ENCODE measurements around the gene NUP153.

Gene NUP153

GRCh38 chr6:17628873-17629272 lies 77.9 kb downstream of the NUP153 start:
- TF ChIP-seq, protein P1, sequence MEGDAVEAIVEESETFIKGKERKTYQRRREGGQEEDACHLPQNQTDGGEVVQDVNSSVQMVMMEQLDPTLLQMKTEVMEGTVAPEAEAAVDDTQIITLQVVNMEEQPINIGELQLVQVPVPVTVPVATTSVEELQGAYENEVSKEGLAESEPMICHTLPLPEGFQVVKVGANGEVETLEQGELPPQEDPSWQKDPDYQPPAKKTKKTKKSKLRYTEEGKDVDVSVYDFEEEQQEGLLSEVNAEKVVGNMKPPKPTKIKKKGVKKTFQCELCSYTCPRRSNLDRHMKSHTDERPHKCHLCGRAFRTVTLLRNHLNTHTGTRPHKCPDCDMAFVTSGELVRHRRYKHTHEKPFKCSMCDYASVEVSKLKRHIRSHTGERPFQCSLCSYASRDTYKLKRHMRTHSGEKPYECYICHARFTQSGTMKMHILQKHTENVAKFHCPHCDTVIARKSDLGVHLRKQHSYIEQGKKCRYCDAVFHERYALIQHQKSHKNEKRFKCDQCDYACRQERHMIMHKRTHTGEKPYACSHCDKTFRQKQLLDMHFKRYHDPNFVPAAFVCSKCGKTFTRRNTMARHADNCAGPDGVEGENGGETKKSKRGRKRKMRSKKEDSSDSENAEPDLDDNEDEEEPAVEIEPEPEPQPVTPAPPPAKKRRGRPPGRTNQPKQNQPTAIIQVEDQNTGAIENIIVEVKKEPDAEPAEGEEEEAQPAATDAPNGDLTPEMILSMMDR (conservative IDR thresholded peaks at IDR 0.05; ENCODE audit: low read length) = no peak
- H3K4me3 ChIP-seq (ENCODE audit: low read length) = no peak overlapping the region
- DNase-seq (ENCODE audit: low read depth) = no peak

GRCh38 chr6:17624396-17624795 lies 82.3 kb downstream of the NUP153 start:
- no peak for DNase-seq (ENCODE audit: low read depth)
- TF ChIP-seq, protein P1 (conservative IDR thresholded peaks at IDR 0.05; ENCODE audit: low read length) = no peak

GRCh38 chr6:17622144-17622543 lies 84.6 kb downstream of the NUP153 start:
- no peak for DNase-seq (ENCODE audit: low read depth)
- TF ChIP-seq, protein P1 (conservative IDR thresholded peaks at IDR 0.05; ENCODE audit: low read length) = no peak
- H3K4me3 ChIP-seq (ENCODE audit: low read length) = no peak overlapping the region

More at GRCh38 chr6:17624396-17624795, 82.3 kb downstream of the NUP153 start:
- no peak overlapping the region for H3K4me3 ChIP-seq (ENCODE audit: low read length)

GRCh38 chr6:17621003-17621402 lies 85.7 kb downstream of the NUP153 start:
- no peak for DNase-seq (ENCODE audit: low read depth)
- H3K4me3 ChIP-seq (ENCODE audit: low read length) = no peak overlapping the region

DNA sequence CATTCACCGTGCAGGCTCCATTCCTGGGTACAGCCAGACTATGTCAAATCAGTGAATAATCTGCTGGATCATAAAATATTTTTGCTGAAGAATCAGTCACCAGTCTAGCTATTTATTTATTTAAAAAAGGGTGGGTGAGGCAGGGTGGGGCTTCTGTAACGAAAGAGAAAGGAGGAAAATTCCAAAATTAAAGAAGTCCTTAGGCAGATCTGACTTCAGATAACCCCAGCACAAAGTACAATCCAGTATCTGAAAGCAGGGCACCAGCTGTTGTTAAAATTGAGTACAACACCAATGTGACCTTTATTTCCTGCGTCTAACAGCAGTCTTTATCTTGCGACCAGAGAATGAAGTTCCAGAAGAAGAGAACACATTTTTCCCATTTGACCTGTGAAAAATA lies 90.9 kb downstream of the NUP153 start:
- H3K4me3 ChIP-seq (ENCODE audit: low read length) = no peak overlapping the region
- TF ChIP-seq, protein P1 (conservative IDR thresholded peaks at IDR 0.05; ENCODE audit: low read length) = no peak
- DNase-seq (ENCODE audit: low read depth) = no peak

More at GRCh38 chr6:17621003-17621402, 85.7 kb downstream of the NUP153 start:
- TF ChIP-seq, protein P1 (conservative IDR thresholded peaks at IDR 0.05; ENCODE audit: low read length) = no peak

GRCh38 chr6:17612048-17612447 lies 94.7 kb downstream of the NUP153 start:
- TF ChIP-seq, protein P1 (conservative IDR thresholded peaks at IDR 0.05; ENCODE audit: low read length) = no peak
- H3K4me3 ChIP-seq (ENCODE audit: low read length) = no peak overlapping the region
- DNase-seq (ENCODE audit: low read depth) = no peak

DNA sequence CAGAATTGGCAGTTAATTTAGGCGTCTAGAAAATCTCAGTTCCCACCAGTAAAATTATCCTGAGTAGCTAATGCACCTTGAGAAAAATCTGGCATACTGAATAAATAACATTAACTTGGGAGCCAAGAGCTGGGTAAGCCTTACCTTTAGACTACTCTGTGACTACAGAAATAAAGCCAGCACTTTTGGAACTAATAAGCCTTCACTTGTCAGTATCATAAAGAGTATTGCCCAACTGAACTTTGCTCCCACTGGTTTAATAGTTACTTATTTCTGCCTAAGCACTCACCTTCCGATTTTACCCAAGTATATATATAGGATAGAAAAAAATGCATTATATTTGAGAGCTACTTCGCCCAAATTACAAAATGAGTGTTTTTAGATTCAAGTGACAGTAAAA lies 95.9 kb downstream of the NUP153 start:
- TF ChIP-seq, protein P1 (conservative IDR thresholded peaks at IDR 0.05; ENCODE audit: low read length) = no peak
- no peak overlapping the region for H3K4me3 ChIP-seq (ENCODE audit: low read length)
- DNase-seq (ENCODE audit: low read depth) = no peak
